ENCODE results near the gene TFPI.
"Not testable (repeated sequence)": the region's sequence is repeated elsewhere in the genome, so short reads cannot be mapped to it uniquely, and the experiment has no call there.

The TFPI gene

GRCh38 chr2:187542123-187542522 lies 12.1 kb downstream of the TFPI start:
- H3K4me3 ChIP-seq (replicated peaks; ENCODE audit: low read depth, low read length) = no peak overlapping the region
- no peaks in the 10 kb centered on the region for H3K36me3 ChIP-seq (ENCODE audit: control insufficient read depth, insufficient read depth, low read length)
- no peak for TF ChIP-seq CTCF (IDR thresholded peaks at IDR 0.05; ENCODE audit: insufficient read depth, low read length, poor library complexity, severe bottlenecking)
- no peaks in the 10 kb centered on the region for H3K27me3 ChIP-seq (replicated peaks; ENCODE audit: control insufficient read depth, insufficient read depth, low read length)
- DNase-seq (ENCODE audit: extremely low read depth, insufficient read length) = no peak

GRCh38 chr2:187541086-187542085 lies 12.8 kb downstream of the TFPI start:
- Histone ChIP-seq H3K27me3 (replicated peaks; ENCODE audit: control insufficient read depth, insufficient read depth, low read length) (no peaks in the 10 kb centered on the region), H3K36me3 (ENCODE audit: control insufficient read depth, insufficient read depth, low read length) (no peaks in the 10 kb centered on the region), H3K4me3 (replicated peaks; ENCODE audit: low read depth, low read length) (no peak overlapping the region)
- DNase-seq (ENCODE audit: extremely low read depth, insufficient read length) = no peak
- no peak for TF ChIP-seq CTCF (IDR thresholded peaks at IDR 0.05; ENCODE audit: insufficient read depth, low read length, poor library complexity, severe bottlenecking)

- not testable (repeated sequence) for DNase-seq (ENCODE audit: extremely low read depth, insufficient read length)
Measured at GRCh38 chr2:187538222-187538621, 16.0 kb downstream of the TFPI start.

GRCh38 chr2:187535381-187535780 lies 18.9 kb downstream of the TFPI start:
- not testable (repeated sequence) for H3K27me3 ChIP-seq (replicated peaks; ENCODE audit: control insufficient read depth, insufficient read depth, low read length); H3K36me3 ChIP-seq (ENCODE audit: control insufficient read depth, insufficient read depth, low read length); H3K4me3 ChIP-seq (replicated peaks; ENCODE audit: low read depth, low read length); DNase-seq (ENCODE audit: extremely low read depth, insufficient read length)

More at GRCh38 chr2:187538222-187538621, 16.0 kb downstream of the TFPI start:
- not testable (repeated sequence) for H3K4me3 ChIP-seq (replicated peaks; ENCODE audit: low read depth, low read length); H3K36me3 ChIP-seq (ENCODE audit: control insufficient read depth, insufficient read depth, low read length); H3K27me3 ChIP-seq (replicated peaks; ENCODE audit: control insufficient read depth, insufficient read depth, low read length)

GRCh38 chr2:187532333-187533120 lies 21.7 kb downstream of the TFPI start:
- TF ChIP-seq CTCF (IDR thresholded peaks at IDR 0.05; ENCODE audit: insufficient read depth, low read length, poor library complexity, severe bottlenecking) = no peak
- DNase-seq (ENCODE audit: extremely low read depth, insufficient read length) = no peak

GRCh38 chr2:187529977-187530721 lies 24.1 kb downstream of the TFPI start:
- DNase-seq (ENCODE audit: extremely low read depth, insufficient read length) = no peak
- Histone ChIP-seq H3K4me3 (replicated peaks; ENCODE audit: low read depth, low read length) (no peak overlapping the region), H3K36me3 (ENCODE audit: control insufficient read depth, insufficient read depth, low read length) (no peaks in the 10 kb centered on the region), H3K27me3 (replicated peaks; ENCODE audit: control insufficient read depth, insufficient read depth, low read length) (no peaks in the 10 kb centered on the region)
- no peak for TF ChIP-seq CTCF (IDR thresholded peaks at IDR 0.05; ENCODE audit: insufficient read depth, low read length, poor library complexity, severe bottlenecking)

More at GRCh38 chr2:187532333-187533120, 21.7 kb downstream of the TFPI start:
- no peak overlapping the region for H3K4me3 ChIP-seq (replicated peaks; ENCODE audit: low read depth, low read length)
- no peaks in the 10 kb centered on the region for H3K27me3 ChIP-seq (replicated peaks; ENCODE audit: control insufficient read depth, insufficient read depth, low read length)
- no peaks in the 10 kb centered on the region for H3K36me3 ChIP-seq (ENCODE audit: control insufficient read depth, insufficient read depth, low read length)

All from GM06990 (cell line).